Prostate gland (tissue), 2 donors: Measurements from ENCODE around the gene AVPR1B. TPM values are rescaled to one million over a fixed set of nuclear protein-coding genes. Genes with fewer than 3 reads are reported as not detected.

ENCODE experiments used
- DNase-seq: peaks from one replicate; pipeline ENCODE4 v3.0.0-alpha.2; 2019; ENCODE audit warnings: low spot score
- H3K27ac ChIP-seq, 2 donors: fragments of 200-600 bp; sonication (generic); 2 replicates each; pipeline ENCODE4 v1.5.1; 2017 to 2019
- H3K27me3 ChIP-seq: fragments of 200-600 bp; sonication (generic); replicated peaks from 2 replicates; pipeline ENCODE4 v1.5.1; 2019; ENCODE audit not compliant: insufficient read depth
- H3K36me3 ChIP-seq, 2 donors: fragments of 200-600 bp; sonication (generic); 1 replicate in 1 of 2; 2 replicates in 1 of 2; pipeline versions ENCODE4 v1.5.1 to v1.8.1; 2017 to 2019
- H3K4me1 ChIP-seq: fragments of 200-600 bp; sonication (generic); replicated peaks from 2 replicates; pipeline ENCODE4 v1.5.1; 2019
- H3K4me3 ChIP-seq, 2 donors: fragments of 200-600 bp; sonication (generic); 2 replicates each; pipeline ENCODE4 v1.5.1; 2017 to 2019
- H3K9me3 ChIP-seq: fragments of 200-600 bp; sonication (generic); 2 replicates; pipeline ENCODE4 v1.5.1; 2017
- POLR2A ChIP-seq: fragments of 450-650 bp; IDR thresholded peaks from one replicate; pipeline ENCODE4 v1.6.1; 2016; ENCODE audit warnings: antibody characterized with exemption, mild to moderate bottlenecking
- POLR2AphosphoS5 ChIP-seq: sonication (generic); formaldehyde crosslinking; IDR thresholded peaks from one replicate; pipeline ENCODE4 v1.6.1; 2017; ENCODE audit warnings: antibody characterized with exemption
- WGBS: methylation state at CpG from one replicate; pipeline ENCODE4 v1.1.5; 2018; 5-methylcytosine and 5-hydroxymethylcytosine counted together
- intact Hi-C: fragments of 100-400 bp; cut with DNase I; formaldehyde crosslinking; loops from one replicate; pipeline ENCODE4 v1.14.2; 2022
- total RNA-seq, 2 donors: library from RNA; depleted of rRNA; stranded (reverse); fragments of >200 nt; gene quantifications; one replicate each; pipeline ENCODE4 v1.1.0, GENCODE V29; 2016
- TF ChIP-seq, protein P1 (sequence below), 4 experiments: fragments of 200-600 bp in 2 of 4; fragments of 450-650 bp in 2 of 4; sonication (generic) in 2 of 4; IDR thresholded peaks; 1 replicate in 3 of 4; 2 replicates in 1 of 4; pipeline ENCODE4 v1.5.1; 2016 to 2019; ENCODE audit warnings: antibody characterized with exemption in 4 of 4, mild to moderate bottlenecking in 2 of 4, moderate library complexity in 2 of 4

AVPR1B gene
- total RNA-seq, 2 donors from 2014 or later, result not detected

DNA sequence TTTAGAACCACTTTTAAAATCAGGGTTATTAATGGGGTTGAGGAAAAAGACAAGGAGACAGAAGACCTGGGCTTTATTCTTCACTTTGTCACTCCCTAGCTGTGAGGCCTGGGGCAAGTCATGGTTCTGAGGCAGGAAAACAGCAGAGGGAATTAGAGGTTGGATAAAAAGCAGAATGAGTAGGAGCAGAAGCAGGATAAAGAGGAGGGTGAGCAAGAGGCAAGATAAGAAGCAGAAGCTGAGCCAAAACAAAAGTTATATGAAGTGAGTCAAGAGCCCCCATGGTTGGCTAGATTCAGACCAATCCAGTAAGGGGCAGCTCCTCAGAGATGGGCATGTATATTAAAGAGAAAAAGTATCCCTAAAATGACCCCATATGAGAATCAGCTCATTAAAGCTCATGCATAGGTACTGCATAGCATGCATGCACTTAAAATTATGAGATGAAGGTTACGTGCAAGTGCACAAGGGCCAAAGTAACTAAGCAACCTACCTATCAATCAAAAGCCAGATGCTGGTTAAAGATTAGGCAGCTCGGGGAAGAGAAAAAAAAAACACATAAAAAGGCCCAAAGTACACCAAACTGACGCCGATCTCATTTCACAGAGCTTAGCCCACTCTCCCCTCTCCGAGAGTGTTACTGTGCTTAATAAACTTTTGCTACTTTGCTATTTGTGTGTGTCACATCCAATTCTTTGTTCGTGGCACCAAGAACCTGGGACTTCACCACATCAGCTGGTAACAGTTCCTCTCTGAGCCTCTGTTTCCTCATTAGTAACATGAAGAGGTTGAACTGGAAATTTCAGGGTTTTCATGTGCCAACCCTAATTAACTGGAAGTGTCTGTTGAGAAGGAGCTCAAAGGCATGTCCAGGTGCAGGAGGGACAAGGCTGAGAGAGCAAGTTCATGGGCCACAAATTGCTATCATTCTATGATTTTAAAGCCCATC lies 2.2 kb downstream of the AVPR1B start:
- Histone ChIP-seq H3K27me3 (no peaks in the 10 kb centered on the region), H3K9me3 (no peaks in the 10 kb centered on the region), H3K27ac (no peak overlapping the region), H3K4me1 (peaks cover 6% of the 10 kb centered on the region), H3K36me3 (no peaks in the 10 kb centered on the region), H3K4me3 (no peak overlapping the region)
- TF ChIP-seq, protein P1, sequence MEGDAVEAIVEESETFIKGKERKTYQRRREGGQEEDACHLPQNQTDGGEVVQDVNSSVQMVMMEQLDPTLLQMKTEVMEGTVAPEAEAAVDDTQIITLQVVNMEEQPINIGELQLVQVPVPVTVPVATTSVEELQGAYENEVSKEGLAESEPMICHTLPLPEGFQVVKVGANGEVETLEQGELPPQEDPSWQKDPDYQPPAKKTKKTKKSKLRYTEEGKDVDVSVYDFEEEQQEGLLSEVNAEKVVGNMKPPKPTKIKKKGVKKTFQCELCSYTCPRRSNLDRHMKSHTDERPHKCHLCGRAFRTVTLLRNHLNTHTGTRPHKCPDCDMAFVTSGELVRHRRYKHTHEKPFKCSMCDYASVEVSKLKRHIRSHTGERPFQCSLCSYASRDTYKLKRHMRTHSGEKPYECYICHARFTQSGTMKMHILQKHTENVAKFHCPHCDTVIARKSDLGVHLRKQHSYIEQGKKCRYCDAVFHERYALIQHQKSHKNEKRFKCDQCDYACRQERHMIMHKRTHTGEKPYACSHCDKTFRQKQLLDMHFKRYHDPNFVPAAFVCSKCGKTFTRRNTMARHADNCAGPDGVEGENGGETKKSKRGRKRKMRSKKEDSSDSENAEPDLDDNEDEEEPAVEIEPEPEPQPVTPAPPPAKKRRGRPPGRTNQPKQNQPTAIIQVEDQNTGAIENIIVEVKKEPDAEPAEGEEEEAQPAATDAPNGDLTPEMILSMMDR (IDR thresholded peaks at IDR 0.05), result no peak
- TF ChIP-seq POLR2A, result no peak
- no peak for TF ChIP-seq POLR2AphosphoS5
- intact Hi-C loops, result no loop called here
- 77% methylated on average over 6 of the region's 6 CpGs for WGBS
- no peak for DNase-seq

DNA sequence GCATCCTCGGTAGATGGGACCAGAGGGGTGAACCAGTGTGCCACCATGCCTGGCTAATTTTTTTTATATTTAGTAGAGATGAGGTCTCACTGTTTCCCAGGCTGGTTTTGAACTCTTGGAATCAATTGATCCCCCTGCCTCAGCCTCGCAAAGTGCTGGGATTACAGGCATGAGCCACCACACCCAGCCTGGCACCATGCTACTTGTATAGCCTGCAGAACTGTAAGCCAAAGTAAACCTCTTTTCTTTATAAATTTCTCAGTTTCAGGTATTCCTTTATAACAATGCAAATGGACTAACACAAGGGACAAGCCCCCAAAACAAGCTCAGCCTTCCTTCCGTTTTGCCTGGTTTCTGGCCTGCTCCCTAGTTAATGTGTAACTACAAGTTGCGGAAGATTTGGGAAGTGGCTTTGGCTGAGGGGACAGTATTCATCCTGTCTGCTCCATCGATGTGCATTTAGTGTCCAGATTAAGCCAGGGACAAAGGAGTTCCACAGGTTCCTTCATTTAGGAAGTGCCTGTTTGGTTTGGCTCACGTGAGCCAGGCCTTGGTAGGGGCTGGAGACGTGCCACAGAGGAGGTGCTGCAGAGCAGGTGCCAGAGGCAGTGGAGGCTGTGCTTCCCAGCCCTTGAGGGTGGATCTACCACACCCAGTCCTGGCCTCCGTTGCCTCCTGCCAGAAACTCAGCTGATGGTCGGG lies 4.4 kb downstream of the AVPR1B start:
- H3K4me1 ChIP-seq, result peaks cover 5% of the 10 kb centered on the region
- no peaks in the 10 kb centered on the region for H3K9me3 ChIP-seq
- no peaks in the 10 kb centered on the region for H3K27me3 ChIP-seq
- H3K36me3 ChIP-seq, result no peaks in the 10 kb centered on the region
- WGBS, result 53% methylated on average over 9 of the region's 9 CpGs
- H3K4me3 ChIP-seq, result no peak overlapping the region
- no peak overlapping the region for H3K27ac ChIP-seq
- peak; percentile 89 for DNase-seq
- TF ChIP-seq POLR2AphosphoS5 (peak; percentile 89), POLR2A (no peak)
- intact Hi-C loops, result no loop called here

DNA sequence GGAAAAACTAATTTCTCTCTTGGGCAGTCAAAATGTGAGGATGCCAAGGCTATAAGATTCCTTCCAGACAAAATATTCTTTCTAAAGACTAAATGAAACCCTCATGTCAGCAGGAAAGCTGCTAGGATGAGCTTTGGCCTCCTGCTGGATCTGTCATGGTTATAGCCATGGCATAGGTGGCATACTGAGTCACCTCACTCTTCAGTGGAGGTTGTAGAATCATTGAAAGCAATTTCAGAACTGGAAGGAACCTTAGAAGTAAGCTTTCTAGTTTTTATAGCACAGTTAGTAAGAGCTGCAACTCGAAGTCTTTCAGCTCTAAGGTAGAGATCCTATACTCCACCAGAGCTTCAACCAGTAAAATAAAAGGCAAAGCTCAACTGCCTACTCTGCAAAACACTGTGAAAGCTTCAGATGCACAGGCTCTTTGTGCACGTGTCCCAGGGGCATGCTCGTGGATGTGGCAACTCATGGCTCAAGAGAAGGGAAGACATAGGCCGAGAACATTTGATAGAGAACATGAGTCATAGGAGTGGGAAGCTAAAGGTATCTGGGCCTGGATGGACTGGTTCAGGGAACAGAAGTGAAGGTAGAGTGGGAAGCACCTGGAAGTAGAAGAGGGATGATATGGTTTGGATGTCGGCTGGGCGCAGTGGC lies 5.8 kb downstream of the AVPR1B start:
- Histone ChIP-seq H3K9me3 (no peaks in the 10 kb centered on the region), H3K27ac (no peak overlapping the region), H3K27me3 (no peaks in the 10 kb centered on the region), H3K4me1 (no peaks in the 10 kb centered on the region), H3K36me3 (no peaks in the 10 kb centered on the region), H3K4me3 (no peak overlapping the region)
- intact Hi-C loops, result no loop called here
- no peak for DNase-seq
- TF ChIP-seq POLR2AphosphoS5, result no peak
- TF ChIP-seq POLR2A, result no peak
- 93% methylated on average over 6 of the region's 6 CpGs for WGBS

DNA sequence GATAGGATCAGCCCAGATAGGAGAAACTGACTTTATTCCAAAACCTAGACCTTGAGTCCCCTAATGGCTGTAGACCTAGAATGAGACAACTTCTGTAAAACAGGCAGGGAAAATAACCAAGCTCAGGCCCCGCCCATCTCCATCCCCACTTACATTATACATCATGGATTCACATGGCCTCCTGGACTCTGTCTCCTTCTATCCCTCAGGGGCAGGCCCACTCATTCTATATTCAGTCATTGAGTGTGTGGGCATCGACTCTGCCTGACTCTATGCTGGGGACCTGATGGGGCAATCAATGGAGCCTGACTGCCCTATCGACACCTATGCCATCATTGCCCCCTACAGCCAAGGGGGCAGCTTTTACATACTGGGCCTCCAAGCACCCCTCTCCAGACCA lies 6.4 kb downstream of the AVPR1B start:
- intact Hi-C loops, result no loop called here
- Histone ChIP-seq H3K4me1 (no peaks in the 10 kb centered on the region), H3K27ac (no peak overlapping the region), H3K27me3 (no peaks in the 10 kb centered on the region), H3K9me3 (no peaks in the 10 kb centered on the region), H3K36me3 (no peaks in the 10 kb centered on the region), H3K4me3 (no peak overlapping the region)
- TF ChIP-seq, protein P1 (IDR thresholded peaks at IDR 0.05), result no peak
- TF ChIP-seq POLR2AphosphoS5, result no peak
- TF ChIP-seq POLR2A, result no peak
- no peak for DNase-seq
- WGBS, result 97% methylated on average over 3 of the region's 3 CpGs

DNA sequence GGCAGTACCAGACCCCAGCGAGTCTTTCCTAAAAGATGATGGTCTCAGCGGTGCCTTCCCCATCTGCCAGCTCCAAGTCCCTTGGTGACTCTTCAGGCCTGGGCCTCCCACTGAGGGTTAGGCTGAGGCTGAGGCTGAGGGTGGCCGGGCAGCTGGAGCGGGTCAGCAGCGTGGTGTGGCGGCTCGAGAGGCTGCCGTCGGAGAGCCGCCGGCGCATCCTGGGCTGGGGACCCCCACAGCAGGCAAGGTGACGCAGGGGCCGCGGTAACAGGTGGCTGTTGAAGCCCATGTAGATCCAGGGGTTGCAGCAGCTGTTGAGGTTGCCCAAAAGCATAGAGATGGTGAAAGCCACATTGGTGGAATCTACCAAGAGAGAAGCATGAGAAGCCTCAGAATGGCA lies 7.0 kb downstream of the AVPR1B start:
- Histone ChIP-seq H3K27me3 (no peaks in the 10 kb centered on the region), H3K4me3 (no peak overlapping the region), H3K4me1 (no peaks in the 10 kb centered on the region), H3K36me3 (no peaks in the 10 kb centered on the region), H3K9me3 (no peaks in the 10 kb centered on the region), H3K27ac (no peak overlapping the region)
- no peak for DNase-seq
- TF ChIP-seq POLR2A (no peak), POLR2AphosphoS5 (no peak)
- TF ChIP-seq, protein P1 (IDR thresholded peaks at IDR 0.05), result no peak
- 92% methylated on average over 15 of the region's 15 CpGs for WGBS
- intact Hi-C loops, result no loop called here
